Mucosa of stomach (tissue), 1 donor: Measurements from ENCODE around the gene RESF1.

Experiments
- H3K27me3 ChIP-seq: one replicate; pipeline ENCODE4 v1.7.0; 2013; ENCODE audit warnings: mild to moderate bottlenecking, low read length; ENCODE audit not compliant: control insufficient read depth, insufficient read depth
- H3K36me3 ChIP-seq: one replicate; pipeline ENCODE4 v1.7.0; 2013; ENCODE audit warnings: low read length; ENCODE audit not compliant: control insufficient read depth, insufficient read depth
- H3K4me1 ChIP-seq: one replicate; pipeline ENCODE4 v1.7.0; 2013; ENCODE audit warnings: mild to moderate bottlenecking, low read length; ENCODE audit not compliant: control insufficient read depth, insufficient read depth
- H3K4me3 ChIP-seq: one replicate; pipeline ENCODE4 v1.7.0; 2013; ENCODE audit warnings: low read length
- H3K9ac ChIP-seq: one replicate; pipeline ENCODE4 v1.7.0; 2013; ENCODE audit warnings: mild to moderate bottlenecking, low read length, moderate library complexity
- H3K9me3 ChIP-seq: one replicate; pipeline ENCODE4 v1.7.0; 2013; ENCODE audit warnings: mild to moderate bottlenecking, low read length, moderate library complexity; ENCODE audit not compliant: control insufficient read depth
- donor health status: Pancreatic carcinoma.

Gene RESF1

GRCh38 chr12:31965090-31965489 lies 5.9 kb downstream of the RESF1 start:
- Histone ChIP-seq H3K4me1 (peaks cover 19% of the 10 kb centered on the region), H3K9me3 (no peaks in the 10 kb centered on the region), H3K9ac (no peak overlapping the region), H3K4me3 (no peak overlapping the region), H3K27me3 (no peaks in the 10 kb centered on the region), H3K36me3 (no peaks in the 10 kb centered on the region)

- no peaks in the 10 kb centered on the region for H3K36me3 ChIP-seq
- no peak overlapping the region for H3K4me3 ChIP-seq
- no peaks in the 10 kb centered on the region for H3K9me3 ChIP-seq
- H3K4me1 ChIP-seq: peaks cover 8% of the 10 kb centered on the region
- H3K9ac ChIP-seq: no peak overlapping the region
- H3K27me3 ChIP-seq: no peaks in the 10 kb centered on the region
Measured at GRCh38 chr12:31966558-31967205, 7.5 kb downstream of the RESF1 start.

- Histone ChIP-seq H3K9me3 (no peaks in the 10 kb centered on the region), H3K27me3 (no peaks in the 10 kb centered on the region), H3K36me3 (no peaks in the 10 kb centered on the region), H3K4me1 (no peaks in the 10 kb centered on the region), H3K4me3 (no peak overlapping the region), H3K9ac (no peak overlapping the region)
Measured at GRCh38 chr12:31967539-31967938, 8.3 kb downstream of the RESF1 start.

- no peaks in the 10 kb centered on the region for H3K27me3 ChIP-seq
- peaks cover 8% of the 10 kb centered on the region for H3K36me3 ChIP-seq
- no peaks in the 10 kb centered on the region for H3K4me1 ChIP-seq
- H3K4me3 ChIP-seq: no peak overlapping the region
- H3K9ac ChIP-seq: no peak overlapping the region
- H3K9me3 ChIP-seq: no peaks in the 10 kb centered on the region
Measured at GRCh38 chr12:31970199-31970598, 11.0 kb downstream of the RESF1 start.

- Histone ChIP-seq H3K4me3 (no peak overlapping the region), H3K27me3 (no peaks in the 10 kb centered on the region), H3K9me3 (no peaks in the 10 kb centered on the region), H3K9ac (no peak overlapping the region), H3K36me3 (peaks cover 8% of the 10 kb centered on the region), H3K4me1 (no peaks in the 10 kb centered on the region)
Measured at GRCh38 chr12:31973818-31974217, 14.6 kb downstream of the RESF1 start.

- Histone ChIP-seq H3K4me3 (no peak overlapping the region), H3K27me3 (no peaks in the 10 kb centered on the region), H3K9ac (no peak overlapping the region), H3K36me3 (peaks cover 8% of the 10 kb centered on the region), H3K9me3 (no peaks in the 10 kb centered on the region), H3K4me1 (no peaks in the 10 kb centered on the region)
Measured at GRCh38 chr12:31974673-31975072, 15.5 kb downstream of the RESF1 start.

- H3K36me3 ChIP-seq: peaks cover 12% of the 10 kb centered on the region
Measured at GRCh38 chr12:31984806-31985591, 25.8 kb downstream of the RESF1 start.

GRCh38 chr12:31985832-31986231 lies 26.6 kb downstream of the RESF1 start:
- Histone ChIP-seq H3K4me3 (no peak overlapping the region), H3K9ac (no peak overlapping the region), H3K9me3 (no peaks in the 10 kb centered on the region), H3K4me1 (no peaks in the 10 kb centered on the region), H3K36me3 (peaks cover 10% of the 10 kb centered on the region), H3K27me3 (no peaks in the 10 kb centered on the region)

More at GRCh38 chr12:31984806-31985591, 25.8 kb downstream of the RESF1 start:
- Histone ChIP-seq H3K9me3 (no peaks in the 10 kb centered on the region), H3K4me3 (no peak overlapping the region), H3K4me1 (no peaks in the 10 kb centered on the region), H3K27me3 (no peaks in the 10 kb centered on the region), H3K9ac (no peak overlapping the region)

- Histone ChIP-seq H3K4me3 (no peak overlapping the region), H3K4me1 (no peaks in the 10 kb centered on the region), H3K9ac (no peak overlapping the region), H3K9me3 (no peaks in the 10 kb centered on the region), H3K36me3 (no peaks in the 10 kb centered on the region), H3K27me3 (no peaks in the 10 kb centered on the region)
Measured at GRCh38 chr12:31989571-31990362, 30.6 kb downstream of the RESF1 start.

- H3K4me3 ChIP-seq: no peak overlapping the region
- H3K9ac ChIP-seq: no peak overlapping the region
- H3K27me3 ChIP-seq: no peaks in the 10 kb centered on the region
- no peaks in the 10 kb centered on the region for H3K36me3 ChIP-seq
- H3K4me1 ChIP-seq: no peaks in the 10 kb centered on the region
- H3K9me3 ChIP-seq: no peaks in the 10 kb centered on the region
Measured at GRCh38 chr12:31991146-31991545, 31.9 kb downstream of the RESF1 start.

GRCh38 chr12:31991815-31992214 lies 32.6 kb downstream of the RESF1 start:
- H3K4me1 ChIP-seq: no peaks in the 10 kb centered on the region
- no peak overlapping the region for H3K9ac ChIP-seq
- H3K36me3 ChIP-seq: no peaks in the 10 kb centered on the region
- no peaks in the 10 kb centered on the region for H3K9me3 ChIP-seq
- no peaks in the 10 kb centered on the region for H3K27me3 ChIP-seq
- no peak overlapping the region for H3K4me3 ChIP-seq

- H3K4me1 ChIP-seq: no peaks in the 10 kb centered on the region
- no peaks in the 10 kb centered on the region for H3K36me3 ChIP-seq
- no peak overlapping the region for H3K9ac ChIP-seq
- H3K27me3 ChIP-seq: no peaks in the 10 kb centered on the region
- no peak overlapping the region for H3K4me3 ChIP-seq
- H3K9me3 ChIP-seq: no peaks in the 10 kb centered on the region
Measured at GRCh38 chr12:31999692-32000091, 40.5 kb downstream of the RESF1 start.
